PC-9 (cell line): ENCODE results near the gene SLITRK2.

Experiments
- CTCF ChIP-seq: fragments of 200-600 bp; sonication (generic); conservative IDR thresholded peaks from 2 replicates; pipeline ENCODE4 v1.6.1; 2017; ENCODE audit warnings: mixed run types, antibody characterized with exemption, mild to moderate bottlenecking, moderate library complexity
- EZH2 ChIP-seq: fragments of 200-600 bp; sonication (generic); IDR thresholded peaks from 2 replicates; pipeline ENCODE4 v1.8.0; 2017; ENCODE audit warnings: antibody characterized with exemption, low read depth

GRCh38 chrX:145821291-145821897 is 3.8 kb downstream of the SLITRK2 start:
- no peak for TF ChIP-seq CTCF
- TF ChIP-seq EZH2: no peak
